Type B pancreatic cell (in vitro differentiated cells): ENCODE measurements around the gene NDUFC1. TPM values are rescaled to one million over a fixed set of nuclear protein-coding genes. Genes with fewer than 3 reads are reported as not detected.

Source experiments
- DNase-seq: peaks from one replicate; pipeline ENCODE4 v3.0.0; 2021; ENCODE audit warnings: mixed read lengths; ENCODE audit not compliant: unreplicated experiment; ENCODE audit errors: extremely low spot score
- H3K27ac Mint-ChIP-seq: 2 replicates; pipeline ENCODE4 v1.8.0; 2021; ENCODE audit warnings: mild to moderate bottlenecking, mixed read lengths
- H3K27me3 Mint-ChIP-seq: 2 replicates; pipeline ENCODE4 v1.8.0; 2021; ENCODE audit warnings: mixed read lengths
- H3K36me3 Mint-ChIP-seq: 2 replicates; pipeline ENCODE4 v1.8.0; 2021; ENCODE audit warnings: mixed read lengths
- H3K4me1 Mint-ChIP-seq: one replicate; pipeline ENCODE4 v1.8.0; 2021; ENCODE audit warnings: mixed read lengths; ENCODE audit not compliant: unreplicated experiment
- H3K4me3 Mint-ChIP-seq: 2 replicates; pipeline ENCODE4 v1.8.0; 2021; ENCODE audit warnings: mild to moderate bottlenecking, mixed read lengths
- H3K9me3 Mint-ChIP-seq: 2 replicates; pipeline ENCODE4 v1.8.0; 2021; ENCODE audit warnings: mixed read lengths
- CTCF ChIP-seq: fragments of 200-600 bp; sonication (generic); conservative IDR thresholded peaks from 2 replicates; pipeline ENCODE4 v1.5.0; 2021; ENCODE audit warnings: antibody characterized with exemption, mild to moderate bottlenecking
- total RNA-seq: library from RNA; stranded (reverse); gene quantifications from 2 replicates; pipeline ENCODE4 v1.2.1, GENCODE V29; 2021; ENCODE audit warnings: low replicate concordance

Gene NDUFC1
- total RNA-seq, 1 donor from 2014 or later: 47.2 TPM

DNA sequence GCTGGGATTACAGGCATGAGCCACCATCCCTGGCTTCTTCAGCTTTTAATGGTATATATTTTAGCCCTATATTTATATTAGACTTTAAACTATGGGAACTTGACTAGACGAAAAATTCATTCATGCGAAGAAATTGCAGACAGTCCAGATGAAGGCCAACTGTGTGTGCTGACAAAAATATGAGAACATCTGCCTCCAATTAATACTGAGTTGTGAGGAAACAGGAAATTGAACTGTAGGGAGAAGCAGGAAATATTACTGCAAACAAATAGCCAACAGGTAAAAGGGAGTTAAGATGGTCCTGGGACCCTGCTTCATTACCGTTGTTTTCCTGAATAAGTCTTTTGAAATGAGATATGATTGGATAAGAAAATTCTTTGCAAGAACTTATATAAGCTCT is 48.6 kb downstream of the NDUFC1 start:
- H3K4me3 Mint-ChIP-seq: no peak overlapping the region
- peaks cover 2% of the 10 kb centered on the region for H3K4me1 Mint-ChIP-seq
- H3K9me3 Mint-ChIP-seq: no peaks in the 10 kb centered on the region
- H3K27ac Mint-ChIP-seq: no peak overlapping the region
- TF ChIP-seq CTCF: no peak
- H3K36me3 Mint-ChIP-seq: no peaks in the 10 kb centered on the region
- DNase-seq: no peak
- H3K27me3 Mint-ChIP-seq: no peaks in the 10 kb centered on the region

- Mint-ChIP-seq H3K4me1 (peaks cover 4% of the 10 kb centered on the region), H3K36me3 (no peaks in the 10 kb centered on the region), H3K27me3 (no peaks in the 10 kb centered on the region), H3K27ac (no peak overlapping the region), H3K9me3 (no peaks in the 10 kb centered on the region), H3K4me3 (no peak overlapping the region)
- TF ChIP-seq CTCF: no peak
- DNase-seq: no peak
These were observed 49.2 kb downstream of the NDUFC1 start for GRCh38 chr4:139253046-139253445.

DNA sequence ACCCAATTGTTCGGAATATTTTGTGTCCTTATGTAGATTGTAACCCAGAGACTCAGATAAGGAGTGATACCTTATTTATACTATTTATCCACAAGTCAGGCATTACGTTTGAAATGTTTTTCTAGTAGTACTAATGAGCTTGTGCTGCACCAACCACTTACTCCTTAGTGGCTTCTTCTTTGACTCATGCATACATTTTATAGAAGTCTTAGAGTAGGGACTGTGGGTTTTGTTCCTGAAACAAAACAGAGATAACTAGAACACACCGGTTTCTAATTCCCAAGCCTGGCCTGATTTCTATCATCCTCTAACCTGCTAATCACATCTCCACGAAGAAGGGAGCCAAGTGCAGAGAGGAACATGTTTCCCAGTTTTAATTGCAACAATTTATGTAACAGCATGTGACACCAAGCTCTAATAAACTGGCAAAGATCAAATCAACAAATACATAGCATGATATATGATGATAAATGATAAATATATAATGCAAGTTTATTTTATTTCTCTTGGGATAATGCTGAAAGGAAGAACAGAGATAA is 54.5 kb downstream of the NDUFC1 start:
- Mint-ChIP-seq H3K27ac (no peak overlapping the region), H3K9me3 (no peaks in the 10 kb centered on the region), H3K27me3 (no peaks in the 10 kb centered on the region), H3K4me3 (no peak overlapping the region), H3K36me3 (no peaks in the 10 kb centered on the region), H3K4me1 (peaks cover 4% of the 10 kb centered on the region)
- TF ChIP-seq CTCF: no peak
- no peak for DNase-seq

DNA sequence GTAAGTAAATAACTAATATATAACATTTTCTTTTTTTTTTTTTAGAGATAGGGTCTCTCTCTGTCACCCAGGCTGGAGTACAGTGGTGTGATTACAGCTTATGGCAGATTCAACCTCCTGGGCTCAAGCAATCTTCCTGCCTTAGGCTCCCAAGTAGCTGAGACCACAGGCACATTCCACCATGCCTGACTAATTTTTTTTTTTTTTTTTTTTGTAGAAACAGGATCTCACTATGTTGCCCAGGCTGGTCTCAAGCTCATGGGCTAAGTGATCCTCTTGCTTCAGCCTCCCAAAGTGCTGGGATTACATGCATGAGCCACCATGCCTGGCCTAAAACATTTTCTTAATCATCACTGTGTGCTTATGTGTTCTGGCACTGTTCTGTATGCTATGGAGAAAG is 55.0 kb downstream of the NDUFC1 start:
- no peaks in the 10 kb centered on the region for H3K27me3 Mint-ChIP-seq
- H3K9me3 Mint-ChIP-seq: no peaks in the 10 kb centered on the region
- H3K36me3 Mint-ChIP-seq: no peaks in the 10 kb centered on the region
- no peak overlapping the region for H3K27ac Mint-ChIP-seq
- DNase-seq: no peak
- no peak overlapping the region for H3K4me3 Mint-ChIP-seq
- no peak for TF ChIP-seq CTCF
- H3K4me1 Mint-ChIP-seq: peaks cover 7% of the 10 kb centered on the region

DNA sequence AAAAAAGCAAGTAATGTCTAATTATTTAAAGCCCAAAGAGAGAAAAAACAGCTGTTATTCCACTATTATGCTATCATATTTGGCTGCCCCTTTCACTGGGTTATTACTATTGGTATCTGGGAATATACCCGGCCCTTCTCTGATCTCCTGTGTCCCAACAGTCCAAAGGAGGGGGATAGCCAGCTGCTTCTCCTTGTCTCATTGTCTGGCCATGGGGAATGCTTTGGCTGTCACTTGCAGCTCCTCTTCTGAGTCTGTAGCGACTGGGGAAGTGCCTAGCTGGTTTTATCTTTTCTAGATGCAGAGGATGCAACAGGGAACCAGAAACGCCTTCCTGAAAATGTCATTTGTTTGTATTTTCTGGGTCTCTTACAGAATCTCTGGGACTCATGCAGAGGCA is 56.1 kb downstream of the NDUFC1 start:
- Mint-ChIP-seq H3K4me3 (no peak overlapping the region), H3K27me3 (no peaks in the 10 kb centered on the region), H3K36me3 (no peaks in the 10 kb centered on the region), H3K4me1 (peaks cover 16% of the 10 kb centered on the region), H3K27ac (no peak overlapping the region), H3K9me3 (no peaks in the 10 kb centered on the region)
- DNase-seq: no peak
- TF ChIP-seq CTCF: no peak

- H3K9me3 Mint-ChIP-seq: no peaks in the 10 kb centered on the region
- no peaks in the 10 kb centered on the region for H3K27me3 Mint-ChIP-seq
- no peak overlapping the region for H3K27ac Mint-ChIP-seq
- no peaks in the 10 kb centered on the region for H3K36me3 Mint-ChIP-seq
- no peak for TF ChIP-seq CTCF
- peaks cover 18% of the 10 kb centered on the region for H3K4me1 Mint-ChIP-seq
- no peak for DNase-seq
- no peak overlapping the region for H3K4me3 Mint-ChIP-seq
These were observed 56.7 kb downstream of the NDUFC1 start for GRCh38 chr4:139245590-139245989.
